SK-N-SH (cell line): ENCODE data around the gene KLHL41. TPM values are rescaled to one million over a fixed set of nuclear protein-coding genes. Genes with fewer than 3 reads are reported as not detected.
"Not testable (repeated sequence)": the region's sequence is repeated elsewhere in the genome, so short reads cannot be mapped to it uniquely, and the experiment has no call there.

Experiments
- CTCF ChIA-PET: fragments of 300-600, 350-600 bp; formaldehyde crosslinking; extraction: SDS; loops from one replicate; lab custom pipeline; 2021; lab: Yijun Ruan, JAX
- POLR2A ChIA-PET: fragments of 350-600 bp; sonication (Branson Sonifier 250); formaldehyde crosslinking; extraction: SDS; loops from one replicate; lab custom pipeline; 2020; ENCODE audit warnings: antibody characterized with exemption, inconsistent platforms; lab: Yijun Ruan, JAX
- DNase-seq: peaks from one replicate; pipeline ENCODE4 v3.0.0; 2012
- H2AFZ ChIP-seq: fragments of 200-600 bp; sonication (generic); 2 replicates; pipeline ENCODE4 v1.8.1; 2016; ENCODE audit warnings: antibody characterized with exemption, mild to moderate bottlenecking, low read depth
- H3F3A ChIP-seq: fragments of 200-600 bp; sonication (generic); replicated peaks from 2 replicates; pipeline ENCODE3; 2016; ENCODE audit warnings: antibody characterized with exemption, mild to moderate bottlenecking; ENCODE audit not compliant: insufficient read depth
- H3K27ac ChIP-seq, 2 experiments: fragments of 200-500 bp in 1 of 2; fragments of 200-600 bp in 1 of 2; sonication (Bioruptor generic) in 1 of 2; sonication (generic), shearing (Covaris generic) in 1 of 2; 2 replicates each; pipeline versions ENCODE4 v1.5.1 to v1.6.1; 2014 to 2016; ENCODE audit warnings: low read depth in 2 of 2, inconsistent platforms in 1 of 2, low read length in 1 of 2, mild to moderate bottlenecking in 1 of 2, mixed read lengths in 1 of 2
- H3K27me3 ChIP-seq: fragments of 200-600 bp; sonication (generic), shearing (Covaris generic); 2 replicates; pipeline ENCODE4 v1.6.1; 2016; ENCODE audit warnings: mixed run types; ENCODE audit not compliant: insufficient read depth
- H3K36me3 ChIP-seq, 2 experiments: fragments of 200-500 bp in 1 of 2; fragments of 200-600 bp in 1 of 2; sonication (Bioruptor generic) in 1 of 2; sonication (generic) in 1 of 2; replicated peaks in 1 of 2; 2 replicates each; pipeline versions ENCODE3 to v1.5.1; 2014 to 2016; ENCODE audit warnings: low read length in 1 of 2, mild to moderate bottlenecking in 1 of 2; ENCODE audit not compliant: insufficient read depth in 2 of 2, control insufficient read depth in 1 of 2
- H3K4me1 ChIP-seq, 2 experiments: fragments of 200-500 bp in 1 of 2; fragments of 200-600 bp in 1 of 2; sonication (Bioruptor generic) in 1 of 2; sonication (generic), shearing (Covaris generic) in 1 of 2; 2 replicates each; pipeline versions ENCODE4 v1.5.1 to v1.6.1; 2014 to 2016; ENCODE audit warnings: low read depth in 1 of 2, low read length in 1 of 2, mixed run types in 1 of 2; ENCODE audit not compliant: insufficient read depth in 2 of 2, control insufficient read depth in 1 of 2
- H3K4me2 ChIP-seq: fragments of 200-600 bp; sonication (generic), shearing (Covaris generic); 2 replicates; pipeline ENCODE4 v1.6.1; 2017; ENCODE audit warnings: mixed run types
- H3K4me3 ChIP-seq, 2 experiments: fragments of 200-500 bp in 1 of 2; fragments of 200-600 bp in 1 of 2; sonication (Bioruptor generic) in 1 of 2; sonication (generic), shearing (Covaris generic) in 1 of 2; 2 replicates each; pipeline versions ENCODE4 v1.5.1 to v1.8.1; 2014 to 2016; ENCODE audit warnings: low read depth in 2 of 2, inconsistent platforms in 1 of 2, low read length in 1 of 2, mild to moderate bottlenecking in 1 of 2, mixed read lengths in 1 of 2, moderate library complexity in 1 of 2
- H3K79me2 ChIP-seq: fragments of 200-600 bp; sonication (generic); 2 replicates; pipeline ENCODE4 v1.8.1; 2017; ENCODE audit warnings: mild to moderate bottlenecking; ENCODE audit not compliant: insufficient read depth
- H3K9ac ChIP-seq: fragments of 200-600 bp; sonication (generic); 2 replicates; pipeline ENCODE4 v1.6.1; 2017; ENCODE audit warnings: mixed run types
- H3K9me2 ChIP-seq: fragments of 200-600 bp; sonication (generic); 2 replicates; pipeline ENCODE4 v1.6.1; 2017; ENCODE audit warnings: mixed run types
- H3K9me3 ChIP-seq: fragments of 200-600 bp; sonication (generic); 2 replicates; pipeline ENCODE4 v1.6.1; 2017; ENCODE audit warnings: mixed run types, mild to moderate bottlenecking, moderate library complexity
- H4K20me1 ChIP-seq: fragments of 200-600 bp; sonication (generic); 2 replicates; pipeline ENCODE4 v1.6.1; 2017; ENCODE audit warnings: mild to moderate bottlenecking, mixed run types; ENCODE audit not compliant: insufficient read depth
- CTCF ChIP-seq: fragments of 200-600 bp; sonication (generic); IDR thresholded peaks from 2 replicates; pipeline ENCODE4 v1.6.1; 2017; ENCODE audit warnings: antibody characterized with exemption, mild to moderate bottlenecking, moderate library complexity
- FOXJ3 ChIP-seq: sonication (generic); formaldehyde crosslinking; IDR thresholded peaks from 2 replicates; pipeline ENCODE4 v1.5.1; 2020; ENCODE audit warnings: mild to moderate bottlenecking, missing genetic modification reagents
- FOXM1 ChIP-seq: IDR thresholded peaks from 2 replicates; pipeline ENCODE4 v1.4.0; 2012; ENCODE audit warnings: low read depth, mild to moderate bottlenecking
- GABPA ChIP-seq: IDR thresholded peaks from 2 replicates; pipeline ENCODE4 v1.4.0; 2012; ENCODE audit warnings: low read depth, mild to moderate bottlenecking
- MAX ChIP-seq: IDR thresholded peaks from 2 replicates; pipeline ENCODE4 v1.4.0; 2012; ENCODE audit warnings: low read depth
- MEF2A ChIP-seq: IDR thresholded peaks from 2 replicates; pipeline ENCODE4 v1.4.0; 2012; ENCODE audit warnings: low read depth, borderline replicate concordance
- MXI1 ChIP-seq: IDR thresholded peaks from 2 replicates; pipeline ENCODE4 v1.6.1; 2012; ENCODE audit warnings: mild to moderate bottlenecking, low read depth, low read length, improper control_type of control experiment
- RAD21 ChIP-seq: IDR thresholded peaks from 2 replicates; pipeline ENCODE4 v1.6.1; 2012; ENCODE audit warnings: mild to moderate bottlenecking, low read length
- SMC3 ChIP-seq: IDR thresholded peaks from 2 replicates; pipeline ENCODE4 v1.6.1; 2012; ENCODE audit warnings: low read depth, low read length, improper control_type of control experiment
- USF1 ChIP-seq: IDR thresholded peaks from 2 replicates; pipeline ENCODE4 v1.4.0; 2012; ENCODE audit warnings: low read depth, borderline replicate concordance
- WGBS: methylation state at CpG from one replicate; pipeline ENCODE4 v1.1.6; 2017; ENCODE audit warnings: low lambda C conversion rate; 5-methylcytosine and 5-hydroxymethylcytosine counted together
- polyA plus RNA-seq, 3 experiments: library from polyadenylated mRNA; depleted of rRNA; stranded (reverse); fragments of >200 nt; gene quantifications; 2 replicates each; pipeline ENCODE4 v1.2.3, GENCODE V29; 2012

Gene KLHL41
- polyA plus RNA-seq, 1 of the 3 experiments (the other 2 are of a cell fraction): 0.26 TPM

GRCh38 chr2:169528271-169528701 lies 18.8 kb downstream of the KLHL41 start:
- Histone ChIP-seq H3K79me2 (no peaks in the 10 kb centered on the region), H3K4me1 (no peaks in the 10 kb centered on the region), H3K9me3 (no peaks in the 10 kb centered on the region), H3F3A (peaks cover 6% of the 10 kb centered on the region), H3K27me3 (no peaks in the 10 kb centered on the region), H4K20me1 (no peaks in the 10 kb centered on the region), H2AFZ (no peak overlapping the region), H3K4me3 (peak overlapping the region in 1 of 2 experiments; percentile 23; a peak in 1 of 4 replicates), H3K36me3 (peaks cover 36 to 38% of the 10 kb centered on the region in 2 experiments), H3K9me2 (no peaks in the 10 kb centered on the region), H3K4me2 (no peak overlapping the region), H3K27ac (no peak overlapping the region), H3K9ac (no peak overlapping the region)
- no peak for TF ChIP-seq FOXJ3
- TF ChIP-seq MAX: no peak
- peak; percentile 87 for TF ChIP-seq CTCF
- no peak for TF ChIP-seq MEF2A
- TF ChIP-seq SMC3: peak; percentile 64
- TF ChIP-seq GABPA: no peak
- TF ChIP-seq RAD21: peak; percentile 68
- no peak for TF ChIP-seq FOXM1
- TF ChIP-seq MXI1: no peak
- no peak for TF ChIP-seq USF1
- WGBS: 25% methylated on average over 2 of the region's 2 CpGs
- CTCF ChIA-PET: interaction anchor here (0.6 to 1.7 kb wide), 11 partner anchors 10 to 266 kb away, joined by 3 to 6 read pairs (median 3); partner anchors contain the start of gene BBS5
- POLR2A ChIA-PET: no interaction called here
- DNase-seq: peak; percentile 48

GRCh38 chr2:169539460-169539859 lies 30.0 kb downstream of the KLHL41 start:
- CTCF ChIA-PET, H3K79me2 ChIP-seq, H3K9ac ChIP-seq, H4K20me1 ChIP-seq, H3K4me2 ChIP-seq, H3K27ac ChIP-seq, H3F3A ChIP-seq, H3K9me3 ChIP-seq, H3K4me3 ChIP-seq, DNase-seq, H3K9me2 ChIP-seq, H3K27me3 ChIP-seq, H3K4me1 ChIP-seq, POLR2A ChIA-PET, H2AFZ ChIP-seq: not testable (repeated sequence)
- 90% methylated on average over 2 of the region's 2 CpGs for WGBS
- peaks cover 12 to 41% of the 10 kb centered on the region in 2 experiments for H3K36me3 ChIP-seq
